K562 (cell line): ENCODE results near the gene BLCAP. TPM values are rescaled to one million over a fixed set of nuclear protein-coding genes. Genes with fewer than 3 reads are reported as not detected.

Source experiments
- BCOR ChIP-seq: fragments of 450-650 bp; IDR thresholded peaks from 2 replicates; pipeline ENCODE4 v1.6.1; 2016
- GABPB1 ChIP-seq: sonication (generic); formaldehyde crosslinking; IDR thresholded peaks from 2 replicates; pipeline ENCODE4 v1.8.0; 2022; ENCODE audit warnings: mild to moderate bottlenecking, missing genetic modification reagents
- GATA2 ChIP-seq: sonication (generic); formaldehyde crosslinking; IDR thresholded peaks from 2 replicates; pipeline ENCODE4 v1.4.0; 2020; ENCODE audit warnings: mild to moderate bottlenecking, missing genetic modification reagents
- KAT7 ChIP-seq: sonication (generic); formaldehyde crosslinking; IDR thresholded peaks from 2 replicates; pipeline ENCODE4 v1.8.0; 2022; ENCODE audit warnings: missing genetic modification reagents, mild to moderate bottlenecking, borderline replicate concordance
- MAFG ChIP-seq: fragments of 450-650 bp; conservative IDR thresholded peaks from 2 replicates; pipeline ENCODE4 v1.6.1; 2016; ENCODE audit warnings: missing genetic modification characterization, missing compliant biosample characterization
- NR2C1 ChIP-seq, 2 experiments: fragments of 450-650 bp; IDR thresholded peaks; 2 replicates each; pipeline ENCODE4 v1.6.1; 2017; ENCODE audit warnings: mild to moderate bottlenecking in 2 of 2, antibody characterized with exemption in 1 of 2, inconsistent platforms in 1 of 2, missing compliant biosample characterization in 1 of 2, missing genetic modification characterization in 1 of 2
- POLR3G ChIP-seq: IDR thresholded peaks from 2 replicates; pipeline ENCODE4 v1.6.1; 2011; ENCODE audit not compliant: insufficient read length, insufficient replicate concordance; ENCODE audit errors: extremely low read depth
- RAD21 ChIP-seq, 2 experiments: fragments of 250-450 bp in 1 of 2; fragments of 450-650 bp in 1 of 2; sonication (Bioruptor Pico) in 1 of 2; formaldehyde crosslinking in 1 of 2; IDR thresholded peaks in 1 of 2; conservative IDR thresholded peaks in 1 of 2; 2 replicates each; pipeline versions ENCODE4 v1.4.0 to v1.8.0; 2020 to 2022; ENCODE audit warnings: mild to moderate bottlenecking in 2 of 2, moderate library complexity in 1 of 2
- RB1 ChIP-seq: fragments of 450-650 bp; IDR thresholded peaks from 2 replicates; pipeline ENCODE4 v1.6.1; 2017; ENCODE audit warnings: low read depth, mild to moderate bottlenecking
- STAG1 ChIP-seq: sonication (generic); formaldehyde crosslinking; IDR thresholded peaks from 2 replicates; pipeline ENCODE4 v1.5.0; 2020; ENCODE audit warnings: missing genetic modification reagents, borderline replicate concordance
- TBP ChIP-seq: optimal IDR thresholded peaks from 2 replicates; pipeline ENCODE3; 2011; ENCODE audit warnings: low read depth, low read length, improper control_type of control experiment
- XRCC5 ChIP-seq: fragments of 200-400 bp; formaldehyde crosslinking; IDR thresholded peaks from 2 replicates; pipeline ENCODE4 v1.6.1; 2017; ENCODE audit warnings: low read depth, mild to moderate bottlenecking, low read length
- ZNF263 ChIP-seq: sonication (generic); formaldehyde crosslinking; IDR thresholded peaks from 2 replicates; pipeline ENCODE4 v1.8.0; 2022; ENCODE audit warnings: mild to moderate bottlenecking, missing genetic modification reagents, borderline replicate concordance
- ZNF75A ChIP-seq: fragments of 450-650 bp; formaldehyde crosslinking; IDR thresholded peaks from 2 replicates; pipeline ENCODE4 v1.4.0; 2020; ENCODE audit warnings: mild to moderate bottlenecking
- ZNF780A ChIP-seq: fragments of 250-450 bp; sonication (Bioruptor Pico); IDR thresholded peaks from 2 replicates; pipeline ENCODE4 v1.5.0; 2021; ENCODE audit warnings: mild to moderate bottlenecking
- polyA plus RNA-seq, 8 experiments: library from polyadenylated mRNA; depleted of rRNA in 4 of 8; stranded (reverse) in 5 of 8; unstranded in 3 of 8; fragments of >200 nt; fragmentation: Nextera tagmentation in 2 of 8; fragmentation: Illumina TruSeq in 1 of 8; extraction: Ambion mirVana in 2 of 8; extraction: Trizol in 1 of 8; gene quantifications; 2 replicates each; pipeline versions ENCODE4 v1.2.1 to v1.2.3, GENCODE V29; 2011 to 2014; ENCODE audit warnings: inconsistent platforms in 1 of 8, missing spikeins in 1 of 8
- total RNA-seq, 7 experiments: library from RNA; depleted of rRNA in 6 of 7; stranded (reverse); fragments of >200 nt in 6 of 7; fragmentation: Illumina TruSeq in 2 of 7; extraction: Trizol in 2 of 7; gene quantifications; 2 replicates each; pipeline versions ENCODE4 v1.2.1 to v1.2.3, GENCODE V29; 2011 to 2021; ENCODE audit warnings: low replicate concordance in 1 of 7
- TF ChIP-seq, protein P1 (sequence below), 2 experiments: IDR thresholded peaks; 2 replicates each; pipeline ENCODE4 v1.6.1; 2011; ENCODE audit warnings: borderline replicate concordance in 1 of 2, control low read depth in 1 of 2, low read depth in 1 of 2, low read length in 1 of 2, mild to moderate bottlenecking in 1 of 2, mixed read lengths in 1 of 2, moderate library complexity in 1 of 2; ENCODE audit not compliant: insufficient read depth in 1 of 2, insufficient read length in 1 of 2, poor library complexity in 1 of 2, severe bottlenecking in 1 of 2; ENCODE audit errors: extremely low read depth in 1 of 2
- TF ChIP-seq, protein P2 (sequence below): IDR thresholded peaks from 2 replicates; pipeline ENCODE4 v1.6.1; 2011; ENCODE audit warnings: borderline replicate concordance, low read depth, mild to moderate bottlenecking, moderate library complexity, low read length; ENCODE audit not compliant: insufficient read depth, poor library complexity, severe bottlenecking
- TF ChIP-seq, protein P3 (sequence below): fragments of 200-800 bp; sonication (Bioruptor generic); IDR thresholded peaks from 2 replicates; pipeline ENCODE4 v1.6.1; 2017; ENCODE audit warnings: missing genetic modification characterization, missing compliant biosample characterization
- TF ChIP-seq, protein P4 (sequence below): sonication (generic); formaldehyde crosslinking; IDR thresholded peaks from 2 replicates; pipeline ENCODE4 v1.8.0; 2022; ENCODE audit warnings: missing genetic modification reagents, mild to moderate bottlenecking, moderate library complexity, borderline replicate concordance

Gene BLCAP
- total and polyA plus RNA-seq, 9 of the 15 experiments (the other 6 are each of a cell fraction or from before 2014, with no cell fraction given), result 16.9 to 41.5 (median 27.6) TPM

DNA sequence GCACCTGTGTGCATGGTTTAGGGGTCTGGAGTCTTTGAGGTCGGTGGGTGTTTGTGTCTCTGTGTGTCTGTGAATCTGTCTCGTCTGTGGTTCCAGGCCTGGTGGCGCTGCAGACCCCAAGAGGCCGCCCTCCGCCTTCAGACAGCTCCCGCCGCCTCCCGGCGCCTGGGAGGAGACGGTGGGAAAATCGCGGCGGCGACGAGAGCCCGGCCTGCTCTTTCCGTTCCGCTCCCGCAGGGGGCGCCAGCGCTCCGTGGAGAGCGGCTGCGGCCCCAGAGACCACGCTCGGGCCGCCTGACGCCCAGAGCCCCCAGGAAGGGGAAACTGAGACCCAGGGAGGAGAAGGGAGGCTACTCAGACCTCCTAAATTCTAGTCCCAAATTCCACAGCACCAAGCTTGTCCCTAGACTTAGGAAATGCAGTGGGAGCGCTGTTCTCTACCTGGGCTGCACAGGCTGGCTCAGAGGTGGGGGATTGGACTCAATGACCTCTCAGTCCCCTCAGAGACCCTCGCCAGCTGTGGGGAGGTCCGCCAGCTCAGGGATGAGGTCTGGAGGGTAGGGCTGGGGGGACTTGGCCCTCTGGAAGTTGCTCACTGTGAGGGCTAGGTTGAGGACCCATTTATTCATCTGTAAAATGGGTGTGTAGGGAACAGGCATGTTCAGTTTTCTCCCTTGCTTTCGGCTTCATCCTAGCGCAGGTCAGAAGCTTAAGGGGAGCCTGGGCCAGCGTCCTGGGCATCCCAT is 36.9 kb upstream of the BLCAP start (continued):
- TF ChIP-seq, protein P1, sequence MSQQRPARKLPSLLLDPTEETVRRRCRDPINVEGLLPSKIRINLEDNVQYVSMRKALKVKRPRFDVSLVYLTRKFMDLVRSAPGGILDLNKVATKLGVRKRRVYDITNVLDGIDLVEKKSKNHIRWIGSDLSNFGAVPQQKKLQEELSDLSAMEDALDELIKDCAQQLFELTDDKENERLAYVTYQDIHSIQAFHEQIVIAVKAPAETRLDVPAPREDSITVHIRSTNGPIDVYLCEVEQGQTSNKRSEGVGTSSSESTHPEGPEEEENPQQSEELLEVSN (IDR thresholded peaks at IDR 0.05; ENCODE audit: borderline replicate concordance in 1 of 2, extremely low read depth in 1 of 2, insufficient read depth in 1 of 2, insufficient read length in 1 of 2, low read depth in 1 of 2, low read length in 1 of 2, poor library complexity in 1 of 2, severe bottlenecking in 1 of 2), result peak in 1 of 2 experiments; percentile 16
- TF ChIP-seq MAFG (tag) (no peak), BCOR (peak; percentile 75), STAG1 (peak; percentile 99), RAD21 (CRISPR knock-in tag; conservative IDR thresholded peaks at IDR 0.05 in 1 of 2, IDR thresholded peaks at IDR 0.05 in 1 of 2) (peak; percentile 92), RB1 (peak; percentile 76), ZNF75A (CRISPR knock-in tag) (0 out of 2 replicates have a peak, but pooled peaks have one; percentile 51), ZNF263 (CRISPR knock-in tag) (no peak), NR2C1 (IDR thresholded peaks at IDR 0.05) (no peak), NR2C1 (tag; IDR thresholded peaks at IDR 0.05) (0 out of 2 replicates have a peak, but pooled peaks have one; percentile 20), XRCC5 (no peak), ZNF780A (CRISPR knock-in tag) (no peak), TBP (no peak), POLR3G (no peak), KAT7 (CRISPR knock-in tag) (no peak), GABPB1 (peak; percentile 25; the same call in 1 of the 2 replicates), GATA2 (CRISPR knock-in tag) (no peak)
- TF ChIP-seq, protein P2, sequence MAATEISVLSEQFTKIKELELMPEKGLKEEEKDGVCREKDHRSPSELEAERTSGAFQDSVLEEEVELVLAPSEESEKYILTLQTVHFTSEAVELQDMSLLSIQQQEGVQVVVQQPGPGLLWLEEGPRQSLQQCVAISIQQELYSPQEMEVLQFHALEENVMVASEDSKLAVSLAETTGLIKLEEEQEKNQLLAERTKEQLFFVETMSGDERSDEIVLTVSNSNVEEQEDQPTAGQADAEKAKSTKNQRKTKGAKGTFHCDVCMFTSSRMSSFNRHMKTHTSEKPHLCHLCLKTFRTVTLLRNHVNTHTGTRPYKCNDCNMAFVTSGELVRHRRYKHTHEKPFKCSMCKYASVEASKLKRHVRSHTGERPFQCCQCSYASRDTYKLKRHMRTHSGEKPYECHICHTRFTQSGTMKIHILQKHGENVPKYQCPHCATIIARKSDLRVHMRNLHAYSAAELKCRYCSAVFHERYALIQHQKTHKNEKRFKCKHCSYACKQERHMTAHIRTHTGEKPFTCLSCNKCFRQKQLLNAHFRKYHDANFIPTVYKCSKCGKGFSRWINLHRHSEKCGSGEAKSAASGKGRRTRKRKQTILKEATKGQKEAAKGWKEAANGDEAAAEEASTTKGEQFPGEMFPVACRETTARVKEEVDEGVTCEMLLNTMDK, result peak; percentile 68
- TF ChIP-seq, protein P3, sequence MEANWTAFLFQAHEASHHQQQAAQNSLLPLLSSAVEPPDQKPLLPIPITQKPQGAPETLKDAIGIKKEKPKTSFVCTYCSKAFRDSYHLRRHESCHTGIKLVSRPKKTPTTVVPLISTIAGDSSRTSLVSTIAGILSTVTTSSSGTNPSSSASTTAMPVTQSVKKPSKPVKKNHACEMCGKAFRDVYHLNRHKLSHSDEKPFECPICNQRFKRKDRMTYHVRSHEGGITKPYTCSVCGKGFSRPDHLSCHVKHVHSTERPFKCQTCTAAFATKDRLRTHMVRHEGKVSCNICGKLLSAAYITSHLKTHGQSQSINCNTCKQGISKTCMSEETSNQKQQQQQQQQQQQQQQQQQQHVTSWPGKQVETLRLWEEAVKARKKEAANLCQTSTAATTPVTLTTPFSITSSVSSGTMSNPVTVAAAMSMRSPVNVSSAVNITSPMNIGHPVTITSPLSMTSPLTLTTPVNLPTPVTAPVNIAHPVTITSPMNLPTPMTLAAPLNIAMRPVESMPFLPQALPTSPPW (CRISPR knock-in tag), result no peak
- TF ChIP-seq, protein P4, sequence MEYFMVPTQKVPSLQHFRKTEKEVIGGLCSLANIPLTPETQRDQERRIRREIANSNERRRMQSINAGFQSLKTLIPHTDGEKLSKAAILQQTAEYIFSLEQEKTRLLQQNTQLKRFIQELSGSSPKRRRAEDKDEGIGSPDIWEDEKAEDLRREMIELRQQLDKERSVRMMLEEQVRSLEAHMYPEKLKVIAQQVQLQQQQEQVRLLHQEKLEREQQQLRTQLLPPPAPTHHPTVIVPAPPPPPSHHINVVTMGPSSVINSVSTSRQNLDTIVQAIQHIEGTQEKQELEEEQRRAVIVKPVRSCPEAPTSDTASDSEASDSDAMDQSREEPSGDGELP (CRISPR knock-in tag), result peak; percentile 41; the same call in 1 of the 2 replicates
